Gastroesophageal sphincter (tissue), 3 donors: ENCODE results near the gene EEF2.

Experiments
- EP300 ChIP-seq: sonication (generic); formaldehyde crosslinking; IDR thresholded peaks from one replicate; pipeline ENCODE4 v1.6.1; 2017; ENCODE audit warnings: antibody characterized with exemption, mild to moderate bottlenecking
- POLR2A ChIP-seq, 2 donors: fragments of 450-650 bp; IDR thresholded peaks; one replicate each; pipeline ENCODE4 v1.6.1; 2017; ENCODE audit warnings: antibody characterized with exemption in 2 of 2, mild to moderate bottlenecking in 2 of 2, moderate library complexity in 1 of 2
- POLR2AphosphoS5 ChIP-seq: sonication (generic); formaldehyde crosslinking; IDR thresholded peaks from one replicate; pipeline ENCODE4 v1.6.1; 2017; ENCODE audit warnings: antibody characterized with exemption
- TF ChIP-seq, protein P1 (sequence below), 4 experiments: fragments of 200-600 bp in 2 of 4; fragments of 450-650 bp in 2 of 4; sonication (generic) in 1 of 4; IDR thresholded peaks; one replicate each; pipeline ENCODE4 v1.5.1; 2017 to 2019; ENCODE audit warnings: antibody characterized with exemption in 4 of 4, mild to moderate bottlenecking in 2 of 4, moderate library complexity in 2 of 4

DNA sequence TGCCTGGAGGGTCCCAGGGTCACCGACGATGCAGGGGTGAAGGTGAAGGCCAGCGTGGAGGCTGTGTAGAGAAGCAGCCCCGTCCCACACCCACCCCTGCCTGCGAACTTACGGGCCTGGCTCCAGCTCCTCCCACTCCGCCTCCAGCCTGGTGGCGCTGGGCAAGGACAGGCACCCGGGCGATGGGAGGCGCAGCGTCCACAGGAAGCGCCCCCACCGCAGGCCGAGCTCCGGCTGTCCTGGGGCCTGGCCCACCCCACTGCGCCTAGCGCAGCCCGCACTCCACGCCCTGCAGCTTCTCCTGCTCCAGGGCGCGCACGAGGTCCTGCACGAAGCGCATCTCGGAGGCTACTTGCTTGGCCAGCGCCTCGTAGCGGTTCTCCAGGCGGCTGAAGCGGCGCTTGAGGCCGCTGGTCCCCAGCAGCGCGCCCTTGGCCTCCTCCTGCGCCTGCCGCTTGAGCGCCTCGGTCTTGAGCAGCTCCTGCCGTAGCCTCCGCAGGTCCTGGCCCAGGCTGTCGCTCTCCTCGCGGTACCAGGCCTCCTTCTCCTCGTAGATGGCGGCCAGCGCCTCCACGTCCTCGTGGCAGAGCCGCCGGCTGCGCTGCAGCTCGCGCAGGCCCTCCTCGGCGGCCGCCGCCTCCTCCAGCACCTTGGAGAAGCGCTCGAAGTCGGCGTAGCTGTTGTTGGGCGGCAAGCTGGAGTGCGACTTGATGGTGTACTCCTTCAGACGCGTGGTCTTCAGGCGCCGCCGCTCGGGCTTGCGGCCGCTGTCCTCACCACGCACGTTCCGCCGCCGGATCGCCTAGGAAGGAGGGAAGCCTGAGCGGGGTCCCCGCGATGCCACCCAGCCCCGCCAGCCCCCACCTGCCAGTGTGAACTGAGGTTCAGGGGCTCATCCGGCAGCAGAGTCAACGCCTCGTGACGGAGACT is 26.2 kb downstream of the EEF2 start:
- TF ChIP-seq, protein P1, sequence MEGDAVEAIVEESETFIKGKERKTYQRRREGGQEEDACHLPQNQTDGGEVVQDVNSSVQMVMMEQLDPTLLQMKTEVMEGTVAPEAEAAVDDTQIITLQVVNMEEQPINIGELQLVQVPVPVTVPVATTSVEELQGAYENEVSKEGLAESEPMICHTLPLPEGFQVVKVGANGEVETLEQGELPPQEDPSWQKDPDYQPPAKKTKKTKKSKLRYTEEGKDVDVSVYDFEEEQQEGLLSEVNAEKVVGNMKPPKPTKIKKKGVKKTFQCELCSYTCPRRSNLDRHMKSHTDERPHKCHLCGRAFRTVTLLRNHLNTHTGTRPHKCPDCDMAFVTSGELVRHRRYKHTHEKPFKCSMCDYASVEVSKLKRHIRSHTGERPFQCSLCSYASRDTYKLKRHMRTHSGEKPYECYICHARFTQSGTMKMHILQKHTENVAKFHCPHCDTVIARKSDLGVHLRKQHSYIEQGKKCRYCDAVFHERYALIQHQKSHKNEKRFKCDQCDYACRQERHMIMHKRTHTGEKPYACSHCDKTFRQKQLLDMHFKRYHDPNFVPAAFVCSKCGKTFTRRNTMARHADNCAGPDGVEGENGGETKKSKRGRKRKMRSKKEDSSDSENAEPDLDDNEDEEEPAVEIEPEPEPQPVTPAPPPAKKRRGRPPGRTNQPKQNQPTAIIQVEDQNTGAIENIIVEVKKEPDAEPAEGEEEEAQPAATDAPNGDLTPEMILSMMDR (IDR thresholded peaks at IDR 0.05): no peak
- TF ChIP-seq POLR2A (IDR thresholded peaks at IDR 0.05) (no peak), POLR2AphosphoS5 (peak; percentile 12), EP300 (no peak)
